GM12878 (cell line): ENCODE measurements around the gene WAS. TPM values are rescaled to one million over a fixed set of nuclear protein-coding genes. Genes with fewer than 3 reads are reported as not detected.

Experiments
- ATAC-seq: fragments of 200-7000 bp; cut with Tn5 transposase; 3 replicates; pipeline ENCODE4 v1.9.1; 2020; ENCODE audit warnings: mild to moderate bottlenecking, moderate library complexity
- BruUV-seq: library from RNA; stranded (reverse); fragments of 400-500 nt; replicated peaks from 2 replicates; lab custom pipeline; 2021; lab: Mats Ljungman, UMichigan
- CTCF ChIA-PET: fragments of 300-600 bp; sonication (Branson Sonifier 250); formaldehyde crosslinking; extraction: SDS; loops from one replicate; lab custom pipeline; 2021; ENCODE audit warnings: inconsistent platforms; lab: Yijun Ruan, JAX
- POLR2A ChIA-PET: fragments of 350-600 bp; formaldehyde crosslinking; extraction: SDS; loops from one replicate; lab custom pipeline; 2021; ENCODE audit warnings: inconsistent platforms; lab: Charles Lee
- RAD21 ChIA-PET: fragments of 300-600 bp; sonication (Branson Sonifier 250); formaldehyde crosslinking; loops from one replicate; lab custom pipeline; 2023; ENCODE audit warnings: antibody characterized with exemption; ENCODE audit not compliant: unreplicated experiment; lab: Charles Lee
- SMC1A ChIA-PET: fragments of 300-600 bp; sonication (Branson Sonifier 250); formaldehyde crosslinking; loops from one replicate; lab custom pipeline; 2023; ENCODE audit not compliant: unreplicated experiment, uncharacterized antibody; lab: Charles Lee
- DNase-seq: peaks from one replicate; pipeline ENCODE4 v3.0.0-alpha.2; 2011; ENCODE audit warnings: low read depth, low spot score
- FAIRE-seq: peaks from 3 replicates; lab custom pipeline; 2011; peaks lifted over from hg19 to GRCh38; lab: Jason Lieb, UNC
- H2AFZ ChIP-seq: 2 replicates; pipeline ENCODE4 v1.6.0; 2011; ENCODE audit warnings: low read depth, low read length, control low read depth; ENCODE audit not compliant: control insufficient read depth
- H3K27ac ChIP-seq: 2 replicates; pipeline ENCODE4 v1.5.1; 2011; ENCODE audit warnings: control low read depth; ENCODE audit not compliant: control insufficient read depth, insufficient read depth
- H3K27me3 ChIP-seq, 2 experiments: replicated peaks in 1 of 2; 2 replicates each; pipeline versions ENCODE4 v1.6.0 to v1.6.1; 2011; ENCODE audit warnings: low read length in 1 of 2; ENCODE audit not compliant: control insufficient read depth in 2 of 2, insufficient read depth in 2 of 2
- H3K36me3 ChIP-seq, 2 experiments: 2 replicates each; pipeline ENCODE4 v1.5.1; 2011; ENCODE audit warnings: low read length in 1 of 2; ENCODE audit not compliant: control insufficient read depth in 2 of 2, insufficient read depth in 2 of 2
- H3K4me1 ChIP-seq: 2 replicates; pipeline ENCODE4 v1.6.1; 2011; ENCODE audit warnings: mild to moderate bottlenecking, low read length, moderate library complexity, mixed read lengths; ENCODE audit not compliant: control insufficient read depth, insufficient read depth
- H3K4me2 ChIP-seq: 2 replicates; pipeline ENCODE4 v1.6.0; 2011; ENCODE audit warnings: control low read depth; ENCODE audit not compliant: control insufficient read depth, insufficient read depth
- H3K4me3 ChIP-seq: fragments of 200-600 bp; sonication (generic); 2 replicates; pipeline ENCODE4 v1.5.1; 2016
- H3K79me2 ChIP-seq: 2 replicates; pipeline ENCODE4 v1.6.0; 2011; ENCODE audit warnings: low read length; ENCODE audit not compliant: control insufficient read depth, insufficient read depth
- H3K9ac ChIP-seq: 2 replicates; pipeline ENCODE4 v1.8.0; 2011; ENCODE audit warnings: low read length, control low read depth, mixed read lengths; ENCODE audit not compliant: control insufficient read depth, insufficient read depth
- H3K9me3 ChIP-seq: replicated peaks from 3 replicates; pipeline ENCODE4 v1.5.1; 2011; ENCODE audit warnings: mild to moderate bottlenecking, low read length; ENCODE audit not compliant: control insufficient read depth, insufficient read depth
- H4K20me1 ChIP-seq: 2 replicates; pipeline ENCODE4 v1.6.0; 2011; ENCODE audit not compliant: control insufficient read depth, insufficient read depth
- BMI1 ChIP-seq: fragments of 450-650 bp; IDR thresholded peaks from 2 replicates; pipeline ENCODE4 v1.6.1; 2016; ENCODE audit warnings: mild to moderate bottlenecking, moderate library complexity, borderline replicate concordance
- EZH2 ChIP-seq: IDR thresholded peaks from 2 replicates; pipeline ENCODE4 v1.6.1; 2012; ENCODE audit warnings: low read depth, mild to moderate bottlenecking, control low read depth, inconsistent platforms, low read length, borderline replicate concordance; ENCODE audit not compliant: control insufficient read depth
- KDM1A ChIP-seq: fragments of 200-600 bp; sonication (generic); IDR thresholded peaks from 2 replicates; pipeline ENCODE4 v1.6.1; 2016; ENCODE audit warnings: borderline replicate concordance
- NFXL1 ChIP-seq: fragments of 450-650 bp; IDR thresholded peaks from 2 replicates; pipeline ENCODE4 v1.6.1; 2017; ENCODE audit warnings: antibody characterized with exemption, mild to moderate bottlenecking, borderline replicate concordance
- NR2F1 ChIP-seq: fragments of 450-650 bp; conservative IDR thresholded peaks from 2 replicates; pipeline ENCODE4 v1.6.1; 2017; ENCODE audit warnings: mild to moderate bottlenecking
- TCF3 ChIP-seq: IDR thresholded peaks from 2 replicates; pipeline ENCODE4 v1.6.1; 2012; ENCODE audit warnings: low read depth, mild to moderate bottlenecking, low read length, borderline replicate concordance; ENCODE audit not compliant: insufficient read depth
- WGBS: methylation state at CpG from one replicate; pipeline ENCODE4 v1.1.6; 2016; ENCODE audit warnings: low lambda C conversion rate; ENCODE audit not compliant: insufficient replicate concordance, insufficient coverage; ENCODE audit errors: missing lambda C conversion rate; 5-methylcytosine and 5-hydroxymethylcytosine counted together
- in situ Hi-C: fragments of 300-500 bp; cut with MboI; formaldehyde crosslinking; loops from 9 replicates; pipeline ENCODE4 v1.14.3; 2018; ENCODE audit warnings: mixed read lengths
- intact Hi-C: fragments of 100-400 bp; cut with micrococcal nuclease; formaldehyde crosslinking; loops from one replicate; pipeline ENCODE4 v1.14.2; 2022; ENCODE audit not compliant: unreplicated experiment
- polyA plus RNA-seq, 11 experiments: library from polyadenylated mRNA; depleted of rRNA in 4 of 11; unstranded in 6 of 11; stranded (reverse) in 5 of 11; fragments of >200 nt; fragmentation: Nextera tagmentation in 4 of 11; fragmentation: Illumina TruSeq in 1 of 11; extraction: Ambion mirVana in 4 of 11; extraction: Trizol in 1 of 11; gene quantifications; 1 replicate in 1 of 11; 2 replicates in 10 of 11; pipeline versions ENCODE4 v1.2.1 to v1.2.3, GENCODE V29; 2011 to 2016; ENCODE audit warnings: inconsistent platforms in 2 of 11, missing spikeins in 2 of 11, low read depth in 1 of 11
- total RNA-seq, 4 experiments: library from RNA; depleted of rRNA in 3 of 4; stranded (reverse); fragments of >200 nt in 3 of 4; fragmentation: Illumina TruSeq in 1 of 4; extraction: Trizol in 1 of 4; gene quantifications; 2 replicates each; pipeline versions ENCODE4 v1.2.1 to v1.2.3, GENCODE V29; 2013 to 2021

The WAS gene
- total and polyA plus RNA-seq, 10 of the 15 experiments (the other 5 are each of a cell fraction or from before 2014, with no cell fraction given): 1.6 to 84.7 (median 23.0) TPM

- TF ChIP-seq NR2F1: no peak
- TF ChIP-seq EZH2: no peak
These were observed 14.7 kb downstream of the WAS start (continued) for GRCh38 chrX:48698306-48698705.

- H3K9me3 ChIP-seq: no peaks in the 10 kb centered on the region; the same call in 2 of the 3 replicates
- RAD21 ChIA-PET: no interaction called here
- no TSS peak for BruUV-seq
- POLR2A ChIA-PET: no interaction called here
- CTCF ChIA-PET: no interaction called here
- H2AFZ ChIP-seq: no peak overlapping the region
- H3K27me3 ChIP-seq: no peaks in the 10 kb centered on the region
- no peak overlapping the region for H3K4me3 ChIP-seq
- SMC1A ChIA-PET: no interaction called here
- no peak for FAIRE-seq
- TF ChIP-seq TCF3 (no peak), NFXL1 (no peak), KDM1A (no peak), BMI1 (no peak)
- TF ChIP-seq, all 136 proteins: peak for 0
- Histone ChIP-seq H3K27ac (no peak overlapping the region), H4K20me1 (no peaks in the 10 kb centered on the region), H3K4me2 (no peak overlapping the region), H3K36me3 (peaks cover 4 to 5% of the 10 kb centered on the region in 2 experiments; a peak in 2 of 4 replicates), H3K79me2 (peaks cover 14% of the 10 kb centered on the region), H3K4me1 (peaks cover 6% of the 10 kb centered on the region), H3K9ac (no peak overlapping the region)
- ATAC-seq (no peak), DNase-seq (no peak)
- in situ Hi-C loops (no loop called here), intact Hi-C loops (no loop called here)
- 84% methylated on average over 23 of the region's 23 CpGs for WGBS
These were observed 16.6 kb downstream of the WAS start for GRCh38 chrX:48700246-48700645.
